ENCODE measurements around the gene HAGH. TPM values are rescaled to one million over a fixed set of nuclear protein-coding genes. Genes with fewer than 3 reads are reported as not detected.

HAGH gene
- total and polyA plus RNA-seq, 9 of the 15 experiments (the other 6 are each of a cell fraction or from before 2014, with no cell fraction given), result 0.46 to 35.1 (median 16.8) TPM

- Histone ChIP-seq H3K79me2 (ENCODE audit: control insufficient read depth, insufficient read depth, low read length) (no peaks in the 10 kb centered on the region), H3K4me3 (no peak overlapping the region), H3K9me3 (replicated peaks; ENCODE audit: control insufficient read depth, insufficient read depth, low read depth, low read length) (no peaks in the 10 kb centered on the region), H3K27me3 (ENCODE audit: control insufficient read depth in 2 of 2, insufficient read depth in 2 of 2, low read length in 2 of 2) (no peaks in the 10 kb centered on the region), H3K4me1 (replicated peaks in 1 of 2; ENCODE audit: control insufficient read depth in 2 of 2, insufficient read depth in 2 of 2, low read length in 2 of 2) (peaks cover 0 to 35% of the 10 kb centered on the region in 2 experiments; a peak in 3 of 5 replicates), H3K36me3 (ENCODE audit: control insufficient read depth, insufficient read depth, low read length) (peaks cover 7% of the 10 kb centered on the region; the same call in 1 of the 3 replicates), H2AFZ (ENCODE audit: low read depth, low read length) (peak overlapping the region; percentile 54), H3K9me1 (ENCODE audit: control insufficient read depth, insufficient read depth, low read length) (no peaks in the 10 kb centered on the region), H3K27ac (ENCODE audit: extremely low read depth, low read depth, low read length) (no peak overlapping the region), H3K9ac (ENCODE audit: insufficient read depth in 1 of 2, low read depth in 2 of 2, low read length in 2 of 2) (peak overlapping the region in 1 of 2 experiments; percentile 3; a peak in 1 of 4 replicates), H3K4me2 (ENCODE audit: insufficient read depth, low read length) (peak overlapping the region; percentile 2; the same call in 1 of the 2 replicates), H4K20me1 (replicated peaks; ENCODE audit: control insufficient read depth, insufficient read depth, low read length) (no peaks in the 10 kb centered on the region; the same call in 1 of the 2 replicates)
- WGBS (ENCODE audit: insufficient coverage, low coverage, missing lambda C conversion rate), result 20% methylated on average over 17 of the region's 17 CpGs
- ATAC-seq, result peak; percentile 92
- intact Hi-C loops (cut with micrococcal nuclease), result no loop called here
- in situ Hi-C loops (cut with MboI), result no loop called here
- peak; percentile 75 to 82 (median 80) for DNase-seq (ENCODE audit: extremely low read depth in 1 of 4, low spot score in 3 of 4)
- FAIRE-seq, result peak; percentile 93
- BruUV-seq (replicated peaks), result no TSS peak
- ChIA-PET CTCF (ENCODE audit: low intra/inter-chr PET ratio) (interaction anchor here (0.5 to 1.7 kb wide), 7 partner anchors 39 to 706 kb away, joined by 3 to 27 read pairs (median 4); partner anchors contain the start of genes CASKIN1 and MSRB1), POLR2A (interaction anchor here (0.6 to 1.6 kb wide), 7 partner anchors 8 to 152 kb away, joined by 3 to 8 read pairs (median 3); partner anchors contain the start of genes NUBP2, RPS2 and SPSB3)
- no peak for TF ChIP-seq TCF7 (IDR thresholded peaks at IDR 0.05; ENCODE audit: borderline replicate concordance)
- peak; percentile 47 for TF ChIP-seq DEAF1 (CRISPR knock-in tag; IDR thresholded peaks at IDR 0.05)
- peak; percentile 78 for TF ChIP-seq SMC3 (conservative IDR thresholded peaks at IDR 0.05; ENCODE audit: insufficient read depth, low read depth, low read length)
- TF ChIP-seq MAFF (IDR thresholded peaks at IDR 0.05; ENCODE audit: low read length), result no peak
- no peak for TF ChIP-seq FOXO4 (CRISPR knock-in tag; IDR thresholded peaks at IDR 0.05)
- TF ChIP-seq ZC3H11A (IDR thresholded peaks at IDR 0.05; ENCODE audit: low read depth, low read length), result no peak
- no peak for TF ChIP-seq TEAD2 (tag; IDR thresholded peaks at IDR 0.05)
- TF ChIP-seq ZNF212 (CRISPR knock-in tag; IDR thresholded peaks at IDR 0.05), result no peak
- no peak for TF ChIP-seq CUX1 (CRISPR knock-in tag; IDR thresholded peaks at IDR 0.05)
- no peak for TF ChIP-seq E2F5 (CRISPR knock-in tag; IDR thresholded peaks at IDR 0.05)
- TF ChIP-seq ZBTB43 (CRISPR knock-in tag; IDR thresholded peaks at IDR 0.05), result no peak
These were observed 13.9 kb downstream of the HAGH start for GRCh38 chr16:1812732-1813163.

Measured in K562 (cell line).